Skeletal muscle satellite cell (primary cell): ENCODE measurements around the gene STEAP2.

Experiments
- H3K27me3 ChIP-seq: 2 replicates; pipeline ENCODE4 v1.7.0; 2013; ENCODE audit warnings: low read length; ENCODE audit not compliant: control insufficient read depth, insufficient read depth
- H3K36me3 ChIP-seq: 2 replicates; pipeline ENCODE4 v1.7.0; 2013; ENCODE audit warnings: mild to moderate bottlenecking, control low read depth, low read length; ENCODE audit not compliant: insufficient read depth
- H3K4me1 ChIP-seq: 2 replicates; pipeline ENCODE4 v1.7.0; 2013; ENCODE audit warnings: low read length; ENCODE audit not compliant: control insufficient read depth, insufficient read depth
- H3K4me2 ChIP-seq: 2 replicates; pipeline ENCODE4 v1.7.0; 2013; ENCODE audit warnings: mild to moderate bottlenecking, low read length
- H3K4me3 ChIP-seq: 2 replicates; pipeline ENCODE4 v1.7.0; 2013; ENCODE audit warnings: low read length
- H3K9ac ChIP-seq: 2 replicates; pipeline ENCODE4 v1.7.0; 2013; ENCODE audit warnings: mild to moderate bottlenecking, low read depth, low read length, moderate library complexity
- H3K9me3 ChIP-seq: replicated peaks from 2 replicates; pipeline ENCODE4 v1.7.0; 2013; ENCODE audit warnings: mild to moderate bottlenecking, control low read depth, low read length

Gene STEAP2

GRCh38 chr7:90201500-90202195 is 9.9 kb upstream of the STEAP2 start:
- Histone ChIP-seq H3K9me3 (no peaks in the 10 kb centered on the region), H3K36me3 (no peaks in the 10 kb centered on the region), H3K4me1 (no peaks in the 10 kb centered on the region), H3K9ac (no peak overlapping the region), H3K4me3 (no peak overlapping the region), H3K4me2 (no peak overlapping the region), H3K27me3 (no peaks in the 10 kb centered on the region)

GRCh38 chr7:90207956-90208355 is 3.6 kb upstream of the STEAP2 start:
- H3K9ac ChIP-seq: no peak overlapping the region
- no peaks in the 10 kb centered on the region for H3K36me3 ChIP-seq
- H3K4me3 ChIP-seq: no peak overlapping the region
- no peaks in the 10 kb centered on the region for H3K9me3 ChIP-seq
- H3K4me1 ChIP-seq: peaks cover 11% of the 10 kb centered on the region
- no peak overlapping the region for H3K4me2 ChIP-seq
- no peaks in the 10 kb centered on the region for H3K27me3 ChIP-seq

GRCh38 chr7:90209776-90210175 is 1.8 kb upstream of the STEAP2 start:
- Histone ChIP-seq H3K4me2 (no peak overlapping the region), H3K27me3 (no peaks in the 10 kb centered on the region), H3K9ac (no peak overlapping the region), H3K36me3 (no peaks in the 10 kb centered on the region), H3K9me3 (no peaks in the 10 kb centered on the region), H3K4me3 (no peak overlapping the region), H3K4me1 (peaks cover 11% of the 10 kb centered on the region)

- Histone ChIP-seq H3K36me3 (no peaks in the 10 kb centered on the region), H3K9me3 (no peaks in the 10 kb centered on the region), H3K9ac (peak overlapping the region; percentile 84), H3K4me2 (no peak overlapping the region), H3K4me3 (no peak overlapping the region), H3K4me1 (peaks cover 11% of the 10 kb centered on the region), H3K27me3 (no peaks in the 10 kb centered on the region)
These were observed 1.1 kb upstream of the STEAP2 start for GRCh38 chr7:90210475-90210874.

- Histone ChIP-seq H3K27me3 (no peaks in the 10 kb centered on the region), H3K4me1 (peaks cover 11% of the 10 kb centered on the region), H3K9ac (peak overlapping the region; percentile 84), H3K4me3 (peak overlapping the region; percentile 82), H3K9me3 (no peaks in the 10 kb centered on the region), H3K36me3 (no peaks in the 10 kb centered on the region), H3K4me2 (peak overlapping the region; percentile 95)
These were observed 559 bp upstream of the STEAP2 start for GRCh38 chr7:90210981-90211380.

- Histone ChIP-seq H3K4me2 (peak overlapping the region; percentile 95), H3K27me3 (no peaks in the 10 kb centered on the region), H3K4me3 (peak overlapping the region; percentile 82), H3K4me1 (peaks cover 11% of the 10 kb centered on the region), H3K9me3 (no peaks in the 10 kb centered on the region), H3K36me3 (no peaks in the 10 kb centered on the region), H3K9ac (peak overlapping the region; percentile 84)
These were observed 582 bp downstream of the STEAP2 start for GRCh38 chr7:90212149-90212495.

GRCh38 chr7:90213521-90213920 is 2.0 kb downstream of the STEAP2 start:
- H3K9me3 ChIP-seq: no peaks in the 10 kb centered on the region
- no peak overlapping the region for H3K4me3 ChIP-seq
- no peak overlapping the region for H3K4me2 ChIP-seq
- H3K27me3 ChIP-seq: no peaks in the 10 kb centered on the region
- no peak overlapping the region for H3K9ac ChIP-seq
- no peaks in the 10 kb centered on the region for H3K36me3 ChIP-seq
- H3K4me1 ChIP-seq: peaks cover 11% of the 10 kb centered on the region

- H3K9ac ChIP-seq: no peak overlapping the region
- H3K4me1 ChIP-seq: peaks cover 6% of the 10 kb centered on the region
- H3K4me3 ChIP-seq: no peak overlapping the region
- no peaks in the 10 kb centered on the region for H3K27me3 ChIP-seq
- no peak overlapping the region for H3K4me2 ChIP-seq
- no peaks in the 10 kb centered on the region for H3K36me3 ChIP-seq
- H3K9me3 ChIP-seq: no peaks in the 10 kb centered on the region
These were observed 4.6 kb downstream of the STEAP2 start for GRCh38 chr7:90216080-90216674.

GRCh38 chr7:90216771-90217170 is 5.2 kb downstream of the STEAP2 start:
- H3K9ac ChIP-seq: no peak overlapping the region
- peaks cover 4% of the 10 kb centered on the region for H3K4me1 ChIP-seq
- H3K27me3 ChIP-seq: no peaks in the 10 kb centered on the region
- no peak overlapping the region for H3K4me2 ChIP-seq
- no peaks in the 10 kb centered on the region for H3K36me3 ChIP-seq
- H3K9me3 ChIP-seq: no peaks in the 10 kb centered on the region
- H3K4me3 ChIP-seq: no peak overlapping the region

- Histone ChIP-seq H3K4me3 (no peak overlapping the region), H3K4me1 (peaks cover 14% of the 10 kb centered on the region), H3K9me3 (no peaks in the 10 kb centered on the region), H3K4me2 (no peak overlapping the region), H3K36me3 (no peaks in the 10 kb centered on the region), H3K27me3 (no peaks in the 10 kb centered on the region), H3K9ac (no peak overlapping the region)
These were observed 10.8 kb downstream of the STEAP2 start for GRCh38 chr7:90222390-90222789.

- Histone ChIP-seq H3K4me2 (peak overlapping the region; percentile 33), H3K9me3 (no peaks in the 10 kb centered on the region), H3K27me3 (no peaks in the 10 kb centered on the region), H3K4me1 (peaks cover 14% of the 10 kb centered on the region), H3K36me3 (no peaks in the 10 kb centered on the region), H3K4me3 (peak overlapping the region; percentile 37), H3K9ac (no peak overlapping the region)
These were observed 11.5 kb downstream of the STEAP2 start for GRCh38 chr7:90222811-90223725.
